GM19324 (cell line): ENCODE measurements around the gene SLC22A5.
A peak's percentile ranks its signal among the peaks of the same experiment; 100 is the strongest.
"Not testable (repeated sequence)": the region's sequence is repeated elsewhere in the genome, so short reads cannot be mapped to it uniquely, and the experiment has no call there.

Experiments used
- ATAC-seq: cut with Tn5 transposase; IDR thresholded peaks from one replicate; pipeline ENCODE4 v1.9.1; 2021; ENCODE audit warnings: mild to moderate bottlenecking, moderate library complexity; ENCODE audit not compliant: unreplicated experiment, low FRiP score

The SLC22A5 gene

DNA sequence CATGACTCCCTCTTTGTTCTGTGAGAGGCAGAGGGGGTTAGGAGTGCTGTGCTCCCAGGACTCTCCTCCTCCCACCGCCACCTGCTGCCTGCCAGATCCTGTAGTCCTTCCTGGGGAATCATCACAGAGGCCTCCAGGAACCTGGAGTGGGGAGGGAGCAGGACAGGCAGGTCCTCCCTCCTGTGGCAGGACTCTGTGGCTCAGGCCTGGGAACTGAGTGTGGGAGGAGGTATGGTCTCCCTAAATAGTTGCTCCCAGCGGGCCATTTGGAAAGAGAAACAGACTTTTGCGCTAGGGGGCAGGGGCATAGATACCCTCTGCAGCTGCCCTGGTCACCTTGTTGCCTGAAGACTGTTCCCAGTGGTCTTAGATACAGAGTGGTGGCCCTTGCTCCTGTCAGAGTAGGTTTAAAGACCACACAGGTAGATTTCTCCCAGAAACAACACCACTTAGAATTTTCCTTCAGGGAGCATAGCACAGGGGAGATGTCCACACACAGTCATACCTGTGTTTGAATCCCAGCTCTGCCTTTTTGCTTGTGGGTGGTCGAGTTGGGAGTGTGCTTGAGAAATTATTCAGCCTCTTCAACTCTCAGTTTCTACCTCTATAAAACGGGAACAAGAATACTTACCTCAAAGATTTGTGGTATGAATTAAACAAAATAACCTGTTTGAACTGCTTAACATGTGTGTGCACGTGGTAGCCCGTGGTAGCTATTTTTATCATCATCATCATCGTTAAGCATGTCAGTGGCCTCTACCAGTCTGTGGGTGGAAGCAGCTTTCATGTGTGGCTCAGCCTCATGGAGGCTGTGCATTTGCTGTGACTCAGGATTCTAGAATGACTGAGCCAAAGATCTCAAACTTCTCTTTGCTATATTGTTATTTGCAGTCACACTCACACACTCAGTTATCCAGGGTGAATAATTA is 55.8 kb downstream of the SLC22A5 start:
- ATAC-seq = peak; percentile 28

DNA sequence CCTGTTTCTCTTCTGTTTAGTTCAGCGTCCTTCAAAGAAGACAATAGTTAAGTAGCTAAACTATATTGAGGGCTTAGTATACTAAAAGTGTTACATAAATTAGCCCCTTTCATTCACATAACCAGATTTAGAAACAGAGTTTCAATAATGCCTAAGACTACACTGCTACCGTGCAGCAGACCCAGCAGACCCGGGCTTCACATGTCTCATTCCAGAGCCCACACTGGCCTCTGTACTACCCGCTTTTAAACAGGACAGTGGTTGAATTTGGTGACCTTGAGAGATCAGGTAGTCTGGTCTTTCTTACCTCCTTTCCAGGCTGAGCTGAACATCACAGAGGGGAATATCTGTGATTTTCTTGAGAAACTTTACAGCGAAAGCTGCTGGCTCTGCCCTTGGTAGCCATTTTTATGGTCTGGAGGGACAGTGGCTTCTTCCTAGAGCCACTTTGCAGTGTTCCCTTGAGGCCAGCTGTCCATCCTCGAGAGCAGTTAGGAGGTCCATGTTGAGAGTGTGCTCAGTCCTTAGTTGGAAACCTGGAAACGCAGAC is 56.5 kb downstream of the SLC22A5 start:
- no peak for ATAC-seq

DNA sequence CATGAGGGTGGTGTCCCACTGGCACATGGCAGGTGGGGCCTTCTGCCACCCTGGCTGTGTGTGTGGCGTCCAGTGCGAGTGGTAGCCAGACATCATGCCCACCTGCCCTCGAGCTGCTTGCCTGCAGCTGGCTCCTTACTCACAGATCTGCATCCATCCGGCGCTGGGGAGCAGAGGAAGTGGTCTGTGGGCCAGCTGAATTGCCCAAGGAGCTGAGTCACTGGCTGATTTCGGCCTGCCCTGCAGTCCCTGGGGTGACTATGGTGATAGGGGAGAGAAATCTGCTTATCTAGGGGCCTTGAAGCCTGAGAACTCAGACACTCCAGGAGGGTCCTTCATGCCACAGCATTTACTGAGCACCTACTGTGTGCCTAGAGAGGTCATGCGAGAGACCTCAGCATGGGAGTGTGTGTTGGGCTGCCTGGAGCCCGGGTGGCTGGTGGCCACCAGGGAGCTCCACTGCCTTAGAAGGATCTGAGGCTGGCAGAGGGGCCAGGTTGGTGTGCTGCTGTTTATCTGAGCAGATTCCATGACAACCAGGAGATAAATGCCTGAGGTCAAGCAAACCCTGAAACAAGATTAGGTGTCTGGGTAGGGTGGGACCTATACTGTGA is 57.1 kb downstream of the SLC22A5 start:
- no peak for ATAC-seq

DNA sequence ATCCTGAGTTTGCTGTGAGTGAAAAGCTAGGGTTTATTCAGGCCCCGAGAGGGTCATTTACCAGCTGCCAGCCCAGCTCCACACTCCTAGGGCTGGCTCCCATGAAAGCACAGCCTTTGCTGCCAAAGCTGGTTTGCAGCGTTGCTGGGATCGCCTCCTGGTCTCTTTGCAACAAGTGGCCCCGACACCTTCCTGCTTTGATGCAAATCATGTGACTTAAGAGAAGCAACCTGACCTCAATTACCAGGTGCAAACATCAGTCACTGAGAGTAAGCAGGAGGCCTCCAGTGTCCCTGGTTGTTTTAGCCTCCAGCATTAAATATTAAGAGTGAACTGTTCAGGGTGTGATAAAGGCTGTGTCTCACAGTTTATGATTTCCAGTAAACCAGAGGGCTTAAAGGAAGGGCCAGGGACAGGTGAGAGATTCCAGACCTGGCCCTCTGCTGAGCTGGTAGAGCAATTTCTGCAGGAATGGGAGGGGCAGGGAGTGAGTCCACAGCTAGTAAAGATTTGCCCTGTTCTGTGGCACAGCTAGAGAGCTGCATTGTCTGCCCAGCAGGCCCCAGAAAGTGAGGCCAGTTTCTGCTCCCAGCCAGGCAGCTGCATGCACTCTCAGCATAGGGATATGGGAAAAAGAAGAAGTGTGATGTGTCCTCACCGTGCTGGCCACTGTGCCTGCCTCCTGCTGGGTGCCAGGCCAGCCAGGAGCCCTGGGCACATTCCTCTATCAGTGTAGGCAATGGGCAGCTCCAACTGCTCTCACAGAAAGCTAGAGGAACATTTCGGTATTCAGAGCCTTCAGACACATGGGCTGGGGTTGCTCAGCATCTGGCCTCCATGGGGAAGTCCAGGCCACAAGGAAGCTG is 58.0 kb downstream of the SLC22A5 start:
- no peak for ATAC-seq

DNA sequence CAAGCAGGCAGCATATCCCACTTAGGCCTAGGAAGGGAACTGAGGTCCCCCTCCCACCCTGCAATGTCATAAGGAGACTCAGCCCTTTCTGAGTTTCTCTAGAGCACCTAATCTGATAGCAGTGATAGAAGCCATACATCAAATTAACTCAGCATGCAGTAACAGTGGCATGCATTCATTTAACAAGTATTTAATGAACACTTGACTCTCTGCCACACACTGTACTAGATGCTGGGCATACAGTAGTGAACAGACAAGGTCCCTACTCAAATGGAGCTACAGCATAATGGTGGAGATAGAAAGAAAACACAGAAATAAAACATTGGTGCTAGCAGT is 58.6 kb downstream of the SLC22A5 start:
- ATAC-seq = no peak

DNA sequence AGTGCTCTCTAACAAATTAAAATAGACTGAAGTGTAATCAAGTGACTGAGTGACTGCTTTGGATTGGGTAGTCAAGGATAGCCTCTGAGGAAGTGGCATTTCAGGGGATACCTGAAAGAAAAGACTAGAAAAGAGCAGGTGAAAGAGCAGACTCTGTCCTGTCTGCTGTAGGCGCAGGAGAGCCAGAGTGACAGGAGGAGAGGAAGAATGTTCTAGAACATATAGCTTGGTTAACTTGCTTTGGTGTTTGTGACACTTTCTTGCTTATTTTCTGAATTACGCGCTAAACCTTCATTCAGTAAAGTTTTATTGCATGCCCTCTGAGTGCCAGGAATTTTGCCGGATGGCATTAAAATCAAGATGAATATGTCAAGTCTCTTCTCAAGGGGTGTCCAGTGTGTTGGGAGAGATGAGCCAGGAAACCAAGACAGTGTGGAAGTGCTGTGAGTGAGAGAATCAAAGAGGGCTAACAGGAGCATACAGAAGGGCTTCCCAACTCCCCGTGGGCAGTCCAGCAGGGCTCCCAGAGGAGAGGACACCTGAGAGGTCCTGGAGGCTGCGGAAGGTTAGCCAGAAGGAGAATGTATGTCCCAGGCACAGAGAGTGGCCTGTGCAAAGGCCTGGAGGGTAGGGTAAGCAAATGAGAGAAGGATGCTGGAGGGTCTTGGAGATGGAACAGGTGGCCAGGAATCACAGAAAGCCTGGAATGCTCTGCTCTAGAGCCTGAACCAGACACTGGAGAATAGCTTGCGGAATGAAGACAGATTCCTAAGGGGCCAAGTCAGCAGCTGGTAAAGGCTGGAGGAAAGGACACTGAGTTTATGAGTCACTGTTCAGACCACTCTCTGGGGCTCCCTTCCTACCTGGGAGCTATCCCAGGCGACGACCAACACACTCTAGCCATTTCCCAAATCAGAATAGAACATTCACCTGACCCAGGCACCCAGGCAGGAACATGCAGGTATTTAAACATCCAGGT is 59.3 kb downstream of the SLC22A5 start:
- no peak for ATAC-seq

DNA sequence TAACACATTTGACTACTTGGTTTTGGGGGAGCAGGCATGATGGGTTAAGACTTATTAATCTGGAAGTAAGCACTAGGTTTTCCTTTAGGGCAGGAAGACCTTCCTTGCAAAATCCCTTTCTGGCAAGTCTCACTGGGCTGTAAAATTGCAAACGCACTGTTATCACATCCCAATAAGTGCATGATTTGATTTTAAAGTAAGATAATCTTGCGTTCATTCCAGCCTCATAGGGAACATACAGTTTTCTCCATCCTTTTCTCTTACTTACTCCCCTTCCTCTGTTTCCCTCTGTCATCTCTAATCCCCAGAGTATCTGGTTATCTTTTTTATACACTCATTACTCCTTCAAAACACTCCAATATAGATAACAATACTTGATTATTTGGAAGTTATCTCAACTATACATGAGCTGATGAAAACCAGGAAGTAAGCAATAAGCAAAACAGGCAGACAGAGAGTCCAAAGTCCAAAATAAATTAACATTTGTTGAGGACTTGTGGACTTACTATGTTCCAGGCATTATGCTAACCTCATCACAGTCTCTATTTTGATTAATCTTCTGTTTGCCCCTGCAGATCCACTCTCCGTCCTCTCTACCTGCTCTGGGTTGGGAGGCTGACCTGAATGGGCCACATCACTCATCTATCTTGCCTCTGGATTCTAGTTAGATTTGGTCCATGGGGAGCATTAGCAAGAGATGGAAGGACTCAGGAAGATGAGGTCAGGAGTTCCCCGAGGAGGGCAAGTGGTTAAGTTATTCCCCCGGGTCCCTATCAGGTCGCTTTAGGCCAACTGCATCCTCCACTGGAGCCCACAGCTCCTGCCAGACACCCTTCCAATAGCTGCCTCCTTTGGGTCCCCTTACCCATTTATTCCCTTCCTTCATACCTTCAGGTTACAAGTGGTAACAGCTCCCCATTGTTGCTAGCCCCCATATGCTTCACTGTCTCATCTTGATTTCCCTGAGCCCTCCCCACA is 60.2 kb downstream of the SLC22A5 start:
- no peak for ATAC-seq

DNA sequence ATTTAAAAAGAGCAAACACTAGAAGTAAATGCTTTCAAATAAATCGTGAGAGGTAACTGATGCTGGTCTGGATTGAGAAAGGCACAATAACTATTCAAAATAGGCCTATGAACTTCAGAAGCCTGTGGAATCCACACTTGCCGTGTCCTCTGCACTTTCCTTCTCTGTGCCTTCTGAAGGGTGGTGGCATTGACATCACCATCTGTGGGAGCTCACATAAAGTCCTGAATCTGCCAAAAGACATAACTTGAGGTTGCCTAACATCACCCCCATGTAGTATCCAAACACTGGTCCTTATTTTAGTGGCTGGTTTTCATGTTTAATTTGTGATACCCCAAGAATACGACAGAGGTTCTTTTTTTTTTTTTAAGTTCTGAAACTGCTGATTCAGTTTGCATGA is 61.2 kb downstream of the SLC22A5 start:
- no peak for ATAC-seq

DNA sequence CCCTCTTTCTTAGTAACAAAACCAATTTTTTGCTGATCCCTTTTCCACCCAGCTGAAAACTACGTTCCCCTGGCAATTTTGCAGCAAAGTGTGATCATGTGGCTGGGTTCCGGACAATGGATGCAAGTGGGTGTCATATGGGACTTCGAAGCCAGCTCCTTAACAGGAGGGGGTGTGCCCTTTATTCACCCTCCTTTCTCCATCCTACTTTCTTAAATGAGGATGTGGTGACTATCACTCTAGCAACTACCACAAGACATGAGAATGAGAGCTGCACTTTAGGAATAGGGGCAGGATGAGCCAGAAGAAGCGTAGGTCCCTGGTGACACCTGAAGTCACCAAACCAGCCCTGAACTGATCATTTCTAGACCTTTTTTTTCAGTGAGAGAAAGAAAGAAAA is 62.1 kb downstream of the SLC22A5 start:
- no peak for ATAC-seq

DNA sequence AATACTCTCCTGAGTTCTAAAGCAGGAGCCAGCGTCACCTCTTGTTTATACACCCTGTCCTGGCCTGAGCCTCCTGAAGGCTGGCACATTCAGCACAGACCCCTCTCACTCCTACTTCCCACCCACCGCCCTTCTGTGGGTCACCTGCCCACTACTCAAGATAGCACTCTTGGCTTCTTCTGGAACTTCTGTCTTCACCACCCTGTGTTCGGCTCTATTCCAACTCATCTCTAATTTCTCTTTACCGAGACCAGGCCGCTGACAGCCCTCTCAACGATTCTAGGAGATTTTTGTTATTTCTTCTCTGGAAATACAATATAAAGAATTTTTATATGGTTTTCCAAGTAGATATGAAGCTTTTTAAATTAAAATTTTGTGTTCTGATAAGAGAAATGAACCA is 63.6 kb downstream of the SLC22A5 start:
- ATAC-seq = no peak

DNA sequence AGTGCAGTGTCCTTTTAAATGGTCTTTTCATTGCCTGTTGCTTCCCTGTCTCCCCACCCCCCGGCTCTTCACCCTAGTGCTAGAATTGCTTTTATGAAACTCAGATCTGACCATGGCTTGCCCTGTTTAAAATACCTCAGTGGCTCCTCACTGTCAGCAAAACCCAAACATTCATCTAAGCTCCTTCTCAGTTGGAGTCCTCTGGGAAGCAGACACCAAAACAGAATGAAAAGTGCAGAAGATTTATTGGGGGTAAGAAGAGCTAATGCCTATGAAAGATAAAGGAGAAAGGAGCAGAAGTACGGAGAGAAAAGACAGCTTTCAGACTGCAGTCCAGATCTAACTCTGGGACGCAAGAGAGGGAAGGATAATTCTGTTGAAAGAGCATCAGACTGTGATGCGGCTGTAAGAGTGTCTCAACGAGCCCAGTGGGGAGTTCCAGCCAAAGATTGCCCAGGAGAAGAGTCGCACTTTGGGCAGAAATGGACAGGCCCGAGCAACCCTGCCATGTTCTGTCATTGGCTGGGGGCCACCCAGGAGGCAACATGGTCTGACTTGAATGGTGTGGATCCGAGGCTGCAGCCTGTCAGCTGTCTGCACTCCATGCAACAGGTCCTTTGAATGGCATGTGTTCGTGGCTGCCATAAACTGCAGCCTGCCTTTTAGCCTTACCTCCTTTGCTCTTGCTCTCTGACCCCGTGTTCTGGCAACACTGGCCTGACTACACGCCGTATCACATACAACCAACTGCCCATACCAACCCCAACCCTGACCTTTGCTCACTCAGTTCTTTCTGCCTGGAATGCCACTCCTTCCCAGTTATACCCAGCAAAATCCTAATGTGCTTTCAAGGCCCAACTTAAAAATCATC is 65.1 kb downstream of the SLC22A5 start:
- no peak for ATAC-seq

DNA sequence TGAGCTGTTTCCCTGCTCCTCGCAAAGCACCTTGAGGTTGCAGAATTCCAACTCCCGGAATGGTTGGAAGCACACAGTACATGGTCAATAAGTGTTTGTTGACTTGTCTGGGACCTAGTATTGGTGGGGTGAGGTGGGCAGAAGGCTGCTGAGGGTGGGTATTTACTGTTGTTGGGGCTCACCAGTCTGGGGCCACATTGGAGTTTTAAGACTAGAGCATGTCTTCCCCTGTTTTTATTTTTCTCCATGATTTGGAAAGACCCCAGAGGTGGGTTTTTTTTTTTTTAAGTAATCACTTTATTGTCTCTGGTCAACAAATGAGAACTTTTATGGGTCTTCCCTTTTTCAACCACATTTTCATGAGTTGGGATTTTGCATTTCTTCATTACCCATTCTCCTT is 65.9 kb downstream of the SLC22A5 start:
- no peak for ATAC-seq

DNA sequence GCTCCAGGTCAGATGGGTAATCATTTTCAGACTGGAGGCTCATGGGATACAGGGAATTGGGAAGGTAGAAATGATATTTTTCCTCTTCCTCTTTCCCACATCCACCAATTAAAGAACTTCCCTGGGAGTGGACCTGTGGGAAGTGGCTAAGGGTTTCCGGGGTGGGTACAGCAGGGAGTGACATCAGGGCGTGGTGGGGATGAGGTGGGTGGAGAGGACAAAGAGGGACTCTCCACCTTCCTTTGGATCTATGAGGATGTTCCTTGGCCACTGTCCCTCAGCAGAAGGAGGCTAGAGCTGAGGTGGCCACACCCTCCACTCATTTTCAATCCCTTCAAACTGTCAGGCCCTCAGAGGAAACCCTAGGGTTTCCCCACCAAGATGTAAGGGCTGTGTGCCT is 66.4 kb downstream of the SLC22A5 start:
- no peak for ATAC-seq

DNA sequence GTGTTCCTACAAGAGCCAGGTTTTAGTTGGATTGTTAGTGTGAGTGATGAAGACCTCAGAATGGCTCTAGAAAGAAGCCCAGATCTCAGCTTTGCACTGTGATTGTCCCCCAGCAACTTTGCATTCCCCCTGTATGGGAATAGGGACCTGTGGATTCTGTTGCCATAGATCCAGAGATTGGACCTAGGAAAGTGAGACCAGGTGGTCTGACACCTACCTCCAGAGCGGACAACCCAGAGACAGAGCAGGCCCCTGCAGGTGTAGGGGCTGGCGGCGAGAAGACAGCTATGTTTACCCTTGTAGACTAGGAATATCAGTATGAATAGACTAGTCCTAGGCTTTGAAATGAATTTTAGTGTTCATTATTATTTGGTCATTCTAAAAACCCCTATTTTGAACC is 67.4 kb downstream of the SLC22A5 start:
- peak; percentile 14 for ATAC-seq

DNA sequence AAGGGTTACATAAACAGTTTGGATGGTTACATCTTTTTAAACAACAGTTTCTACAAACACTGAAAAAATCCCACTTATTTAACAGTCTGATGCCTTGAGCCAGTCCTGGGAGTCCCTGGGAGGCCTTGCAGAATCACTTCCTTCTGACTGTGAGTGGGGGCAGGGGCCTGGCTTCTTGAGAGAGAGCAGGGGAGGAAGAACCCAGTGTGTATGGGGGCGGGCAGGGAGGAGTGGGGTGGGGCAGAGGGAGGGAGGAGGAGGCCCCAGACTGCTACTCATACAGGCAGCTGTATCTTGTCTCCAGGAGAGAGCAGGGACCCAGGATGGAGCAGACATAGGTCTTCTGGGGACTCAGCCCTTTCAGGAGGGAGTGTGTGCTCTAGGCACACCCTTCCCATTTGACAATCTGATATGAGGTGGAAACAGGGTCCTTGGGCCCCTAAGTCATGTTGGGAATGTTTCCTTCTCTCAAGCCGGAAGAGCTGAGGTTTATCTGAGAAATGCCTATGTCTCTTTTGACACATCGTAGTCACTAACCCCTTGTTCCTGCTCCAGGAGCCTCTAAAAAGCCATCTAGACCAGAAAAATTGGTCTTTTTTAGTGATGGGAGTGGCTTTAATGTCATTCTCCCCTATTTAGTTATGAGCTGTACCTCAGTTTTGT is 68.2 kb downstream of the SLC22A5 start:
- ATAC-seq = peak; percentile 66

DNA sequence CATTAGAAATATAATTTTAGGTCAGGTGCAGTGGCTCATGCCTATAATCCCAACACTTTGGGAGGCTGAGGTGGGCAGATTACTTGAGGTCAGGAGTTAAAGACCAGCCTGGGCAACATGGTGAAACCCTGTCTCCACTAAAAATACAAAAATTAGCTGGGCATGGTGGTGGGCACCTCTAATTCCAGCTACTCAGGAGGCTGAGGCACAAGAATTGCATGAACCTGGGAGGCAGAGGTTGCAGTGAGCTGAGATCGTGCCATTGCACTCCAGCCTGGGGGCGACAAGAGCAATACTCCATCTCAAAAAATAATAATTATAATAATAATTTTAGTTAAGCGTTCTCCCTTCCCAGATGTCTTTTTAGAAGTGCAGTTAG is 68.7 kb downstream of the SLC22A5 start:
- not testable (repeated sequence) for ATAC-seq

DNA sequence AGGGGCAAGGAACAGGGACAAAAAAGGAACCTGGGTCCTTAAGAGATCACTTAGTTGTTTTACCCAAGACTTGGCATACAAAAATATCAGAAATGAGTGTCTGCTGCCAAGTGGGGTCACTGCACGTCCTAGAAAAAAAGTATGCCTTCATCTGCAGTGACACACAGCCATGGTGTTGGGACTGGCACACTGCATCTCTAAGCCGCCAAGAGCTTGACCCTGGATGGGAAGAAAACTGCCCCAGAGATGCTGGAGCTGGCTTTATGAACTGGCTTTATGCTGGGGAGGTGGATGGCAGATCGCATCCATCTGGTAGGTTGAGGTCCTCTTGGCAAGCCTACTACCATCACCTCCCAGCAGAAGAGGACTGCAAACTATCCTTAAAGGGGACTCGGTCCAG is 69.4 kb downstream of the SLC22A5 start:
- ATAC-seq = no peak
